WTC11 (cell line): ENCODE data around the gene FERMT2.

Experiments used
- ATF2 ChIP-seq: sonication (generic); formaldehyde crosslinking; IDR thresholded peaks from 2 replicates; pipeline ENCODE4 v1.8.1; 2022; ENCODE audit warnings: low read depth, missing genetic modification reagents, borderline replicate concordance
- ATF3 ChIP-seq: sonication (generic); formaldehyde crosslinking; conservative IDR thresholded peaks from 2 replicates; pipeline ENCODE4 v1.8.1; 2022; ENCODE audit warnings: mild to moderate bottlenecking, missing genetic modification reagents
- ATF6 ChIP-seq: sonication (generic); formaldehyde crosslinking; IDR thresholded peaks from 2 replicates; pipeline ENCODE4 v1.8.1; 2023; ENCODE audit warnings: mild to moderate bottlenecking, missing genetic modification reagents
- CTCF ChIP-seq: fragments of 200-600 bp; IDR thresholded peaks from 2 replicates; pipeline ENCODE4 v1.8.0; 2022; ENCODE audit warnings: antibody characterized with exemption
- FOXK1 ChIP-seq: sonication (generic); formaldehyde crosslinking; IDR thresholded peaks from 2 replicates; pipeline ENCODE4 v1.8.0; 2022; ENCODE audit warnings: mild to moderate bottlenecking, moderate library complexity, missing genetic modification reagents
- FOXP1 ChIP-seq: sonication (generic); formaldehyde crosslinking; IDR thresholded peaks from 2 replicates; pipeline ENCODE4 v1.8.0; 2022; ENCODE audit warnings: missing genetic modification reagents, mild to moderate bottlenecking, moderate library complexity, borderline replicate concordance
- GABPB1 ChIP-seq: sonication (generic); formaldehyde crosslinking; IDR thresholded peaks from 2 replicates; pipeline ENCODE4 v1.8.1; 2023; ENCODE audit warnings: mild to moderate bottlenecking, missing genetic modification reagents
- JUN ChIP-seq: sonication (generic); formaldehyde crosslinking; IDR thresholded peaks from 2 replicates; pipeline ENCODE4 v1.8.0; 2023; ENCODE audit warnings: mild to moderate bottlenecking, missing genetic modification reagents
- NR1H2 ChIP-seq: sonication (generic); formaldehyde crosslinking; IDR thresholded peaks from 2 replicates; pipeline ENCODE4 v1.9.0; 2021; ENCODE audit warnings: mild to moderate bottlenecking, moderate library complexity, missing genetic modification reagents
- SMAD3 ChIP-seq: sonication (generic); formaldehyde crosslinking; IDR thresholded peaks from 2 replicates; pipeline ENCODE4 v1.8.0; 2022; ENCODE audit warnings: missing genetic modification reagents, mild to moderate bottlenecking, borderline replicate concordance
- TP53 ChIP-seq: sonication (generic); formaldehyde crosslinking; IDR thresholded peaks from 2 replicates; pipeline ENCODE4 v1.8.1; 2023; ENCODE audit warnings: mild to moderate bottlenecking, missing genetic modification reagents
- ZSCAN18 ChIP-seq: fragments of 250-450 bp; sonication (Bioruptor Pico); IDR thresholded peaks from 2 replicates; pipeline ENCODE4 v2.1.2; 2022; ENCODE audit warnings: mild to moderate bottlenecking, moderate library complexity

GRCh38 chr14:52911904-52912303, 38.9 kb downstream of the FERMT2 start:
- TF ChIP-seq CTCF (no peak), JUN (CRISPR knock-in tag) (no peak), SMAD3 (CRISPR knock-in tag) (no peak), ATF3 (CRISPR knock-in tag) (no peak), GABPB1 (CRISPR knock-in tag) (no peak), FOXK1 (CRISPR knock-in tag) (no peak), ATF2 (CRISPR knock-in tag) (no peak), NR1H2 (CRISPR knock-in tag) (no peak), TP53 (CRISPR knock-in tag) (no peak), ZSCAN18 (CRISPR knock-in tag) (no peak), ATF6 (CRISPR knock-in tag) (no peak), FOXP1 (CRISPR knock-in tag) (no peak)
